ENCODE measurements around the gene PRRT4. TPM values are rescaled to one million over a fixed set of nuclear protein-coding genes. Genes with fewer than 3 reads are reported as not detected.

The PRRT4 gene
- total and polyA plus RNA-seq, 8 donors = 0.21 to 0.75 (median 0.46) TPM; not detected in 4

DNA sequence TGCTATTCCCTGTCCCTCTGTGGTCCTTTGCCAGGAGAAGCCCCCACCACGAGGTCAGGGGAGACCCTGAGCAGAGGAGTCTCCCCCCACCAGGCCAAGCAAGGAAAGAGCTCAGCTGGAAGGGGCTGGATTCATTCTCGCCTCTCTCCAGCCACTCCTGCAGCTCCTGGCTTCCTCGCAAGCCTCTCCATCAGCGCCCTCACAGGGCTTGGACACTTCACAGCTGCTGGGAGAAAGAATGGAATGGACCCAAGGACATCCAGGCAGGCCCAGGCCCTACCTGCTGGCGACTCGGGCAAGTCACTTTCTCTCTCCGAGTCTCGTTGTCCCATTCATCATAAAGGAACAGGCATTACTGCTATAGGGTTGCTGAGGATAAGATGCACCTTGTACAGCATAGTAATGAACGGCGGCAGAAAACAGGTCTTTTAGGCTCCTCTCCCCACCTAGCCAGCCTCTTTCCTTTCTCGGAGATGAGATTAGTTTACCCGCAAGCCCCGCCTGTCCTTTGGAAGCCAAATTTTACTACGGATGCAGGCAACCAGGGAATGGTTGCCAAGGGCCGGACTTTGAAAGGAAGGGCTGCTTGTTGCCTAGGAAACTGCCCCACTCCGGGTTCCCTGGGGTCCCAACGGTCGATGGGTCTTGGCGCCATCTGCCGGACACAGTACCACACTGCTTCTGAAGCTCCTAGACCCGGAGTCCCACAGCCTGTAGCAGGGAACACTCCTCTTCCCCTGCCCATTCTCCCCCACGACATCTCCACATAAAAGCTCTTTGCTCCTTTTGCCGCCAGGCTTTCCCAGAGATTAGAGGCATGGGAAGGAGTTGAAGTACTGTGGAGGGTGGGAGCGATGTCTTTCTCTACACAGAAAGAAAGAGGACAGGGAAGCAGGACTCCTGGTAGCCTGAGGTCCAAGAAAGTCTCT, 26.0 kb upstream of the PRRT4 start:
- Histone ChIP-seq H3K27me3 (no peaks in the 10 kb centered on the region), H3K9me3 (no peaks in the 10 kb centered on the region), H3K27ac (no peak overlapping the region), H3K4me1 (no peaks in the 10 kb centered on the region), H3K36me3 (no peaks in the 10 kb centered on the region), H3K4me3 (no peak overlapping the region)
- WGBS, 2 donors = 19 to 23% methylated on average over 24 of the region's 24 CpGs
- peak; percentile 83 to 94 (median 92) for ATAC-seq
- peak; percentile 44 to 88 (median 70) for DNase-seq
- FAIRE-seq = no peak
- intact Hi-C loops (cut with DNase I) = loop anchor here in 1 of 3 donors (5.0 kb wide), 1 partner anchor 40 kb away; no protein-coding TSS in a partner anchor
- TF ChIP-seq CTCF (IDR thresholded peaks at IDR 0.05) = peak; percentile 68 to 80 (median 76)

GRCh38 chr7:128385988-128386925, 24.8 kb upstream of the PRRT4 start:
- DNase-seq (no peak), FAIRE-seq (no peak), ATAC-seq (no peak)
- no peak overlapping the region for H3K4me3 ChIP-seq
- H3K9me3 ChIP-seq = no peaks in the 10 kb centered on the region
- no peak for TF ChIP-seq CTCF (IDR thresholded peaks at IDR 0.05)
- 86 to 88% methylated on average over 4 of the region's 4 CpGs for WGBS, 2 donors
- no peaks in the 10 kb centered on the region for H3K27me3 ChIP-seq
- no peaks in the 10 kb centered on the region for H3K36me3 ChIP-seq
- intact Hi-C loops (cut with DNase I) = loop anchor here in 1 of 3 donors (5.0 kb wide), 1 partner anchor 39 kb away; no protein-coding TSS in a partner anchor
- H3K4me1 ChIP-seq = no peaks in the 10 kb centered on the region
- no peak overlapping the region for H3K27ac ChIP-seq

DNA sequence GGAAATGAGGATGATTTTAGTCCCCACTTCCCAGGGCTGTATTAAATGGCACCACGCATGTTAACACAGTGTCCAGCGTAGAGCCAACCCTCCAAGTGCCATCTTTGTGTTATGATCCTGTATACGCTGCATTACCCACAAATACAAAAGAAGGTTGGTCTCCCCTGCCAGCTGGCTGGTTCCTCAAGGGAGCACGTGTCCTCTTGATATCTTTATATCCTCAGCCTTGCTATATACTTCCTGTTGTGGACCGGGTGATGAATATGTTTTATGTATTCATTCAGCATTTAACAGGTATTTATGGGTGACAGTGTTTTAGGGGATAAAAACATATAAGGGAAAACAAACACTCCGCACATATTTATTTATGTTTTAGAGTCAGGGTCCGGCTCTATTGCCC, 23.2 kb upstream of the PRRT4 start:
- H3K4me3 ChIP-seq = no peak overlapping the region
- H3K9me3 ChIP-seq = no peaks in the 10 kb centered on the region
- no peak for FAIRE-seq
- no peaks in the 10 kb centered on the region for H3K4me1 ChIP-seq
- ATAC-seq = no peak
- no peaks in the 10 kb centered on the region for H3K36me3 ChIP-seq
- intact Hi-C loops (cut with DNase I) = loop anchor here in 2 of 3 donors (5.0 kb wide), 1 partner anchor 37 kb away; no protein-coding TSS in a partner anchor
- no peak overlapping the region for H3K27ac ChIP-seq
- no peaks in the 10 kb centered on the region for H3K27me3 ChIP-seq
- no peak for DNase-seq
- TF ChIP-seq CTCF (IDR thresholded peaks at IDR 0.05) = no peak
- WGBS, 2 donors = 75 to 76% methylated on average over 7 of the region's 7 CpGs

DNA sequence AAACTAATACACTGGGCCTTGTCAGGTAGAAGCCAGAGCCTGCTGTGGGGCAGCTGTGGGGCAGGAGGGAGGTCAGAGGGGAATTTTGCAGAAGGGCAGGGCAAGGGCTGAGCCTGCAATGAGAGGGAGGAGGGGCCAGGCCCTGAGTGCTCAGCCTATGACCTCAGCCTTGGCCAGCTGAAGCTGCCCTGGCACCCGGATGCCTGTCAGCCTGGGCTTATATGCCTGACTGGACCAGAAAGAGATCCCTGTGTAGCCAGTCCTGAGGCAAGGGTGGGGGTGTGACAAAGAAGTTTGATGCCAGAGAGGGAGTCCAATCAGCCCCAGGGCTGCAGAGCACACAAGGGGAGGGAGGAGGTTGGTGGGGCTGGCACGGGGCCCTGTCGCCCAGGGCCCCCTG, 22.3 kb upstream of the PRRT4 start:
- Histone ChIP-seq H3K4me3 (no peak overlapping the region), H3K36me3 (no peaks in the 10 kb centered on the region), H3K9me3 (no peaks in the 10 kb centered on the region), H3K4me1 (no peaks in the 10 kb centered on the region), H3K27ac (no peak overlapping the region), H3K27me3 (no peaks in the 10 kb centered on the region)
- peak in 1 of 4 donors; percentile 21 for ATAC-seq
- intact Hi-C loops (cut with DNase I) = loop anchor here in 1 of 3 donors (5.0 kb wide), 1 partner anchor 36 kb away; no protein-coding TSS in a partner anchor
- peak in 1 of 6 donors; percentile 28 for DNase-seq
- 69 to 86% methylated on average over 1 to 3 of the region's 3 CpGs for WGBS, 2 donors
- no peak for FAIRE-seq
- no peak for TF ChIP-seq CTCF (IDR thresholded peaks at IDR 0.05)
